PC-3 (cell line): ENCODE results near the gene PXDC1. TPM values are rescaled to one million over a fixed set of nuclear protein-coding genes. Genes with fewer than 3 reads are reported as not detected.

Source experiments
- ATAC-seq: fragments of 200-7000 bp; cut with Tn5 transposase; 2 replicates; pipeline ENCODE4 v1.9.1; 2020; ENCODE audit warnings: mild to moderate bottlenecking, moderate library complexity
- BruUV-seq: library from RNA; stranded (reverse); fragments of 400-500 nt; replicated peaks from 2 replicates; lab custom pipeline; 2021; lab: Mats Ljungman, UMichigan
- CTCF ChIA-PET: fragments of 300-600 bp; sonication (Branson Sonifier 250); formaldehyde crosslinking; loops from one replicate; lab custom pipeline; 2022; ENCODE audit warnings: antibody characterized with exemption; lab: Charles Lee
- POLR2A ChIA-PET: fragments of 300-600 bp; sonication (Branson Sonifier 250); formaldehyde crosslinking; loops from one replicate; lab custom pipeline; 2022; ENCODE audit warnings: antibody characterized with exemption; ENCODE audit not compliant: unreplicated experiment; lab: Charles Lee
- DNase-seq: peaks from one replicate; pipeline ENCODE4 v3.0.0-alpha.2; 2015
- H2AFZ ChIP-seq: fragments of 300-600 bp; sonication (generic); 2 replicates; pipeline ENCODE4 v1.6.0; 2016; ENCODE audit warnings: antibody characterized with exemption, low read length
- H3F3A ChIP-seq: fragments of 300-600 bp; sonication (generic); one replicate; pipeline ENCODE4 v1.6.0; 2017; ENCODE audit warnings: antibody characterized with exemption, low read length, control low read depth, mild to moderate bottlenecking; ENCODE audit not compliant: unreplicated experiment
- H3K27ac ChIP-seq: fragments of 300-600 bp; sonication (generic); 2 replicates; pipeline ENCODE4 v1.5.1; 2016; ENCODE audit warnings: mild to moderate bottlenecking, low read length
- H3K27me3 ChIP-seq: fragments of 300-600 bp; sonication (generic); 2 replicates; pipeline ENCODE4 v1.6.1; 2016; ENCODE audit warnings: low read length, mixed read lengths
- H3K36me3 ChIP-seq: fragments of 300-600 bp; sonication (generic); 2 replicates; pipeline ENCODE4 v1.6.1; 2016; ENCODE audit warnings: low read depth, mixed run types, low read length, mixed read lengths
- H3K4me1 ChIP-seq: fragments of 300-600 bp; sonication (generic); 2 replicates; pipeline ENCODE4 v1.5.1; 2016; ENCODE audit warnings: low read length; ENCODE audit not compliant: insufficient read depth
- H3K4me2 ChIP-seq: fragments of 300-600 bp; sonication (generic); 2 replicates; pipeline ENCODE4 v1.6.0; 2016; ENCODE audit warnings: low read length
- H3K4me3 ChIP-seq: fragments of 300-600 bp; sonication (generic); 2 replicates; pipeline ENCODE4 v1.5.1; 2016; ENCODE audit warnings: mild to moderate bottlenecking, low read length, mixed read lengths
- H3K79me2 ChIP-seq: fragments of 300-600 bp; sonication (generic); 2 replicates; pipeline ENCODE4 v1.6.1; 2017; ENCODE audit warnings: low read length, mixed read lengths
- H3K9ac ChIP-seq: fragments of 300-600 bp; sonication (generic); 2 replicates; pipeline ENCODE4 v1.6.0; 2016; ENCODE audit warnings: mild to moderate bottlenecking, low read length
- H3K9me2 ChIP-seq: fragments of 300-600 bp; sonication (generic); replicated peaks from 2 replicates; pipeline ENCODE4 v1.6.1; 2016; ENCODE audit warnings: mixed run types, low read length, mixed read lengths
- H3K9me3 ChIP-seq: fragments of 300-600 bp; sonication (generic); 2 replicates; pipeline ENCODE4 v1.6.1; 2016; ENCODE audit warnings: low read length, mixed read lengths
- H4K20me1 ChIP-seq: fragments of 300-600 bp; sonication (generic); 2 replicates; pipeline ENCODE4 v1.6.1; 2016; ENCODE audit warnings: low read length, mixed read lengths
- CTCF ChIP-seq: fragments of 300-600 bp; sonication (generic); conservative IDR thresholded peaks from 2 replicates; pipeline ENCODE4 v1.5.1; 2017; ENCODE audit warnings: antibody characterized with exemption, low read depth, mild to moderate bottlenecking, low read length
- EZH2 ChIP-seq: fragments of 300-600 bp; sonication (generic); IDR thresholded peaks from one replicate; pipeline ENCODE4 v1.6.1; 2017; ENCODE audit warnings: antibody characterized with exemption, mild to moderate bottlenecking, low read length; ENCODE audit not compliant: unreplicated experiment
- EZH2phosphoT487 ChIP-seq: fragments of 300-600 bp; sonication (generic); IDR thresholded peaks from 2 replicates; pipeline ENCODE4 v1.6.1; 2018; ENCODE audit warnings: mild to moderate bottlenecking, antibody characterized with exemption, low read length, borderline replicate concordance
- intact Hi-C: fragments of 100-400 bp; cut with micrococcal nuclease; formaldehyde crosslinking; loops from 2 replicates; pipeline ENCODE4 v1.9.0; 2023
- total RNA-seq: library from RNA; depleted of rRNA; stranded (reverse); fragments of >200 nt; gene quantifications from 2 replicates; pipeline ENCODE4 v1.2.3, GENCODE V29; 2014

The PXDC1 gene
- total RNA-seq, 1 experiment from 2014 or later: 46.2 TPM

- H3K27ac ChIP-seq: no peak overlapping the region
- ATAC-seq (no peak), DNase-seq (no peak)
- intact Hi-C loops: loop anchor here (2.0 to 5.0 kb wide), 2 partner anchors 121 to 277 kb away; partner anchors contain the start of gene SLC22A23
- peaks cover 77% of the 10 kb centered on the region for H3K79me2 ChIP-seq
- ChIA-PET POLR2A (no interaction called here), CTCF (no interaction called here)
- H3K4me1 ChIP-seq: peaks cover 12% of the 10 kb centered on the region
- H3K36me3 ChIP-seq: peaks cover 42% of the 10 kb centered on the region
- H3K9ac ChIP-seq: no peak overlapping the region
- H4K20me1 ChIP-seq: peaks cover 10% of the 10 kb centered on the region; the same call in 1 of the 2 replicates
- no peaks in the 10 kb centered on the region for H3K27me3 ChIP-seq
- H3K9me3 ChIP-seq: no peaks in the 10 kb centered on the region
- H3K4me2 ChIP-seq: no peak overlapping the region
- H3F3A ChIP-seq: no peaks in the 10 kb centered on the region
- H2AFZ ChIP-seq: no peak overlapping the region
- TF ChIP-seq EZH2phosphoT487 (no peak), CTCF (no peak), EZH2 (no peak)
- H3K9me2 ChIP-seq: no peaks in the 10 kb centered on the region
- no TSS peak for BruUV-seq
- no peak overlapping the region for H3K4me3 ChIP-seq
Measured at GRCh38 chr6:3733321-3733925, 18.1 kb downstream of the PXDC1 start.

DNA sequence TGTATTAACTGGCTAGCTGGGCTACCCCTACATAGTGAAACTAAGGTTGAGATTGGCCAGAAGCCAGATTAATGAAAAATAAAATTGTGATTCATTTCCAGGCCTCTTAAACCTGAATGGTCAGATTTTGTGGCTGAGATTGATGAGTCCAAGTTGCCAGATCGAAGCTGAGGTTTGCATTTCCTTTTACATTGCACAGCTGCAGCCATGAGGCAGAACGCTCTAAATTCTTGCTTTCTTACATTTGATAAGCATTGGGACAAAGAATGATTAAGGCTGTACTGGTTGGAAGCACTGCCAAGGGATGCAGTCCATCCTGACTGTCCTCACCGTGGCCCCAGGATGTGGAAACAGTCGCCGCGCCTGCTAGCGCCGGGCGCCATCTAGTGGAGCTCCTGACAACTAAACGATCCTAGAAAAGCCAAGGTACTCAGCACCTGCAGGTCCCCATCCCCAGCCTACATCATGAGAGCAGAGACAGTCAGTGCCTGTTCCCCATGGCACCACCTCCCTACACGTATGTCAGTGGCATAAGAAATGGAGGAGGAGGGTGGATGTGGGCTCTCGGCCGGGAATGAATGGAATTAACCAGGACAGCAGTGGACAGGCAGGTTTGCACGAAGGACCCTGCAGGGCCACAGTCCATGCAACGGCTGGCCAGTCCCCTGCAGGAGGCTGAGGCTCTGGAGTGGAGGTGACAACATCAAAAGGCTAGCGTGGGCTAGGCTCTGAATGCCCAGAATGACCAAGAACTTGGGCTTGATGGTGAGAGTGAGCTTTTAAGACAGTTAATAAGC, 19.0 kb downstream of the PXDC1 start:
- H3K36me3 ChIP-seq: peaks cover 37% of the 10 kb centered on the region
- peak overlapping the region; percentile 30 for H3K27ac ChIP-seq
- ATAC-seq: peak; percentile 96
- H3K79me2 ChIP-seq: peaks cover 77% of the 10 kb centered on the region
- no peak overlapping the region for H2AFZ ChIP-seq
- TF ChIP-seq EZH2phosphoT487 (no peak), CTCF (peak; percentile 96)
- CTCF ChIA-PET: interaction anchor here (1.4 kb wide), 1 partner anchor 221 kb away, joined by 3 read pairs; no protein-coding TSS in a partner anchor
- POLR2A ChIA-PET: interaction anchor here (0.6 kb wide), 1 partner anchor 232 kb away, joined by 7 read pairs; no protein-coding TSS in a partner anchor
- H4K20me1 ChIP-seq: peaks cover 10% of the 10 kb centered on the region; the same call in 1 of the 2 replicates
- H3K27me3 ChIP-seq: no peaks in the 10 kb centered on the region
- BruUV-seq: no TSS peak
- peak overlapping the region; percentile 20; the same call in 1 of the 2 replicates for H3K4me3 ChIP-seq
- peak overlapping the region; percentile 45 for H3K4me2 ChIP-seq
- no peaks in the 10 kb centered on the region for H3F3A ChIP-seq
- peak; percentile 86 for DNase-seq
- H3K9me2 ChIP-seq: no peaks in the 10 kb centered on the region
- H3K4me1 ChIP-seq: peaks cover 12% of the 10 kb centered on the region
- H3K9ac ChIP-seq: no peak overlapping the region; the same call in 1 of the 2 replicates
- no peaks in the 10 kb centered on the region for H3K9me3 ChIP-seq
- intact Hi-C loops: loop anchor here (1.0 to 5.0 kb wide), 3 partner anchors 120 to 453 kb away; partner anchors contain the start of gene SLC22A23
